WERI-Rb-1 (cell line): ENCODE results near the gene TIMM13.

ENCODE experiments used
- DNase-seq: peaks from one replicate; pipeline ENCODE4 v3.0.0-alpha.2; 2020
- H3K27ac ChIP-seq: fragments of 250-450 bp; sonication (Bioruptor Pico); 2 replicates; pipeline ENCODE4 v1.5.1; 2020; ENCODE audit warnings: mild to moderate bottlenecking, moderate library complexity
- H3K27me3 ChIP-seq: fragments of 250-450 bp; sonication (Bioruptor Pico); 2 replicates; pipeline ENCODE4 v1.5.1; 2021; ENCODE audit warnings: mild to moderate bottlenecking, low read depth, moderate library complexity; ENCODE audit not compliant: insufficient read depth, severe bottlenecking
- H3K36me3 ChIP-seq: fragments of 250-450 bp; sonication (Bioruptor Pico); 2 replicates; pipeline ENCODE4 v1.5.1; 2020; ENCODE audit warnings: mild to moderate bottlenecking, moderate library complexity
- H3K4me3 ChIP-seq: 2 replicates; pipeline ENCODE4 v1.5.1; 2011; ENCODE audit warnings: low read depth, mild to moderate bottlenecking, control low read depth, low read length
- H3K9me3 ChIP-seq: fragments of 250-450 bp; sonication (Bioruptor Pico); 2 replicates; pipeline ENCODE4 v1.5.1; 2021; ENCODE audit warnings: mild to moderate bottlenecking, moderate library complexity; ENCODE audit not compliant: severe bottlenecking
- TF ChIP-seq, protein P1 (sequence below): IDR thresholded peaks from 2 replicates; pipeline ENCODE4 v1.5.1; 2011; ENCODE audit warnings: low read depth, mild to moderate bottlenecking, control low read depth, inconsistent platforms, low read length

The TIMM13 gene

DNA sequence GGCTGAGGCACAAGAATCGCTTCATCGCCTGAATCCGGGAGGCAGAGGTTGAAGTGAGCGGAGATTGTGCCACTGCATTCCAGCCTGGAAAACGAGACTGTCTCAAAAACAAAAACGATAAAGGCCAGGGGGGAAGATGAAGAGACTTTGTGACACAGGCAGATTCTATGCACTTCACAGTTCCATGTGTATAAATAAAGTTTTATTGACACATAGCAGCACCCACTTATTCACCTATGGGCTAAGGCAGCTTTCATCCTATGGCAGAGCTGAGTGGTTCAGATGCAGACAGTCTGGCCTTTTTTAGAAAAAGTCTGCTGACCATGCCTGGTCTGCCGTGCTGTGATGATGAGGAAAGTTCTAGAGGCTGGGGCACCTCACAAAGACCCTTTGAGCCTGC lies 23.8 kb upstream of the TIMM13 start:
- DNase-seq, result no peak
- H3K27ac ChIP-seq, result no peak overlapping the region
- no peaks in the 10 kb centered on the region for H3K27me3 ChIP-seq
- TF ChIP-seq, protein P1, sequence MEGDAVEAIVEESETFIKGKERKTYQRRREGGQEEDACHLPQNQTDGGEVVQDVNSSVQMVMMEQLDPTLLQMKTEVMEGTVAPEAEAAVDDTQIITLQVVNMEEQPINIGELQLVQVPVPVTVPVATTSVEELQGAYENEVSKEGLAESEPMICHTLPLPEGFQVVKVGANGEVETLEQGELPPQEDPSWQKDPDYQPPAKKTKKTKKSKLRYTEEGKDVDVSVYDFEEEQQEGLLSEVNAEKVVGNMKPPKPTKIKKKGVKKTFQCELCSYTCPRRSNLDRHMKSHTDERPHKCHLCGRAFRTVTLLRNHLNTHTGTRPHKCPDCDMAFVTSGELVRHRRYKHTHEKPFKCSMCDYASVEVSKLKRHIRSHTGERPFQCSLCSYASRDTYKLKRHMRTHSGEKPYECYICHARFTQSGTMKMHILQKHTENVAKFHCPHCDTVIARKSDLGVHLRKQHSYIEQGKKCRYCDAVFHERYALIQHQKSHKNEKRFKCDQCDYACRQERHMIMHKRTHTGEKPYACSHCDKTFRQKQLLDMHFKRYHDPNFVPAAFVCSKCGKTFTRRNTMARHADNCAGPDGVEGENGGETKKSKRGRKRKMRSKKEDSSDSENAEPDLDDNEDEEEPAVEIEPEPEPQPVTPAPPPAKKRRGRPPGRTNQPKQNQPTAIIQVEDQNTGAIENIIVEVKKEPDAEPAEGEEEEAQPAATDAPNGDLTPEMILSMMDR, result no peak
- H3K4me3 ChIP-seq, result no peak overlapping the region
- H3K9me3 ChIP-seq, result no peaks in the 10 kb centered on the region
- H3K36me3 ChIP-seq, result peaks cover 56% of the 10 kb centered on the region

DNA sequence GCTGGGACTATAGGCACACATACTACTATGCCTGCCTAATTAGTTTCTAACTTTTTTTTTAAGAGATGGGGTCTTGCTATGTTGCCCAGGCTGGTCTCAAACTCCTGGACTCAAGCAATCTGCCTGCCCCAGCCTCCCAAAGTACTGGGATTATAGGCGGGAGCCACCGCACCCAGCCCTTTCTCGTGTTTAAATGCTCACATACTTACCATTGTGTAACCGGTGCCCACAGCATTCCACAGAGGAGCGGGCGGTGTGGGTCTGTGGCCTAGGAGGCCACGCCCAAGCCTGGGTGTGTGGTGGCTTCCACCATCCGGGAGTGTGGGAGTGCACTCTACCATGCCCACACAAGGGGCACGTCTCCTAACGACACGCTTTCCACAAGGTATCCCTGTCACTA lies 21.6 kb upstream of the TIMM13 start:
- TF ChIP-seq, protein P1, result no peak
- H3K27me3 ChIP-seq, result no peaks in the 10 kb centered on the region
- H3K9me3 ChIP-seq, result no peaks in the 10 kb centered on the region
- no peak overlapping the region for H3K27ac ChIP-seq
- peaks cover 64% of the 10 kb centered on the region for H3K36me3 ChIP-seq
- H3K4me3 ChIP-seq, result no peak overlapping the region
- DNase-seq, result no peak

DNA sequence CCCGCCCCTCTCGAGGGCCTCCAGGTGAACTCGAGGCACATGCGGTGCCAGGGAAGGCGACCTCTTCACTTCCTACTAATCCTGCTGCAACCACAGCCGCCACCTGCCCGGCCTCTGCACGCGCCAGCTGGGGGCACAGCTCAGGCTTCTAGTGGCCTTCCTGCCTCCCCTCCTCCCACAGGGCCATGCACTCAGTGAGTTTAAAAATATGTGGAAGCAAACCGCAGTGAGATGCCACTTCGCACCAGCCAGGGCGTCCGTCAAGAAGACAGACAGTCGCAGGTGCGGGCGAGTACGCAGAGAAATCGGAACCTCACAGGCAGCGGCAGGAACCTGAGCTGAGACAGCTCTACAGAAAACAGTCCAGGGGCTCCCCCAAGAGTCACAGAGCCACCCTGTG lies 19.0 kb upstream of the TIMM13 start:
- DNase-seq, result peak; percentile 84
- Histone ChIP-seq H3K27ac (peak overlapping the region; percentile 48), H3K9me3 (no peaks in the 10 kb centered on the region), H3K4me3 (no peak overlapping the region), H3K27me3 (no peaks in the 10 kb centered on the region), H3K36me3 (peaks cover 76% of the 10 kb centered on the region)
- TF ChIP-seq, protein P1, result no peak

DNA sequence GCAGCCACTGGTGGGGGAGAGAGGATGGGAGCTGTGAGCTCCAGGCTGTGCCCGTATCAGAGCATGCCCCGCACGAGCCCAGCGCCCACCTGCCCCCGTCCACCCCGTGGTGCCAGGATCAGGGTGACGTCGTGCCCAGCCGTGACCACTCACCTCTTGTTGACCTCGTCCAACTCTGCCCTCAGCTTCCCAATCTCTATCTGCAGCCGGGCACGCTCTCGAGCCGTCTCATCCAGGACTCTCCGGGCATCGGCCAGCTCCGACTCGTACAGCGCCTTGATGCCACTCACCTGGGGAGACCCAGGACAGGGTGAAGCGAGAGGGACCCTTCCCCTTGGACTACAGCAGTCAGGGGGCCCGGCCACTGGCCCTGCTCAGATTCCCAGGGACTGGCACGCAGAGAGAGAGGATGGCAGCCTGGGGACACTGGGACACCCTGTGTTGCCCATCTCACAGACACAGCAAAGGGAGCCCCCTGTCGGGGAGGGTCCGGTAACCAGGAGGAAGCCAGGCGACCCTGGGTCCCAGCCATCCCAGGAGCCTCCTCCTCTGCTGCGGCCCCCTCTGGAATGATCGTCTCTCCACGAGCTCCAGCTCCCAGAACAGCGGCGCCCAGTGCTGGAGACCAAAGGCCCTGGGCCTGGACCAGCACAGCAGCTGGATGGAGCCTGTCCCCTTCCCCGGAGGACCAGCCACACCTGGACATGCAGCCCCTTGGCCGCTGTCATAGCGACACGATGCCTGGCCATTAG lies 17.0 kb upstream of the TIMM13 start:
- Histone ChIP-seq H3K36me3 (peaks cover 68% of the 10 kb centered on the region), H3K4me3 (no peak overlapping the region), H3K27me3 (no peaks in the 10 kb centered on the region), H3K9me3 (no peaks in the 10 kb centered on the region), H3K27ac (no peak overlapping the region)
- TF ChIP-seq, protein P1, result no peak
- DNase-seq, result no peak

DNA sequence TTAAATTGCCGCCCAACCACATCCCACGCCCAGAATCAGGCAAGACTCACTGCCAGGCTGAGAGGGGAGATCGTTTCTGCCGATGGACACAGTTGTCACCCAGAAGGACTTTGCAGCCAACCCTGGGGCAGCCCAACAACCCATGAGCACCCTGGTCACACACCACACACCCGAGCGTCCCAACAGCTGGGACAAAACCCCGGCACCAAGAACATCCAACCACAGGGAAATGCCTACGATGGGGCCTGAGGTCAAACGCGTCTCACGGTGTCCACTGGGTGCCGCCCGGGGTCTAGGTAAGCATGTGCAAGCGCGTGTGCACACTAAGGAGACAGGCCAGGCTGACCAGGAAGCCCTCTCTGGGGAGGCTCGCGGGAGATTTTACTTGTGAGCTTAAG lies 16.4 kb upstream of the TIMM13 start:
- no peak for DNase-seq
- no peaks in the 10 kb centered on the region for H3K27me3 ChIP-seq
- H3K9me3 ChIP-seq, result no peaks in the 10 kb centered on the region
- TF ChIP-seq, protein P1, result no peak
- peaks cover 61% of the 10 kb centered on the region for H3K36me3 ChIP-seq
- no peak overlapping the region for H3K4me3 ChIP-seq
- H3K27ac ChIP-seq, result no peak overlapping the region
